Chondrocyte (in vitro differentiated cells): Measurements from ENCODE around the gene DNAAF8. TPM values are rescaled to one million over a fixed set of nuclear protein-coding genes. Genes with fewer than 3 reads are reported as not detected.

Source experiments
- DNase-seq: peaks from one replicate; pipeline ENCODE4 v3.0.0; 2021; ENCODE audit warnings: mixed read lengths, low spot score
- H3K27ac Mint-ChIP-seq: one replicate; pipeline ENCODE4 v1.8.0; 2021; ENCODE audit warnings: mild to moderate bottlenecking, moderate library complexity, mixed read lengths; ENCODE audit not compliant: unreplicated experiment
- H3K27me3 Mint-ChIP-seq: 2 replicates; pipeline ENCODE4 v1.8.0; 2021; ENCODE audit warnings: low read depth, mixed read lengths
- H3K36me3 Mint-ChIP-seq: 2 replicates; pipeline ENCODE4 v1.8.0; 2021; ENCODE audit warnings: low read depth, mixed read lengths
- H3K4me1 Mint-ChIP-seq: 2 replicates; pipeline ENCODE4 v1.8.0; 2021; ENCODE audit warnings: low read depth, mild to moderate bottlenecking, mixed read lengths
- H3K4me3 Mint-ChIP-seq: one replicate; pipeline ENCODE4 v1.8.0; 2021; ENCODE audit warnings: mild to moderate bottlenecking, moderate library complexity, mixed read lengths; ENCODE audit not compliant: unreplicated experiment
- H3K9me3 Mint-ChIP-seq: 2 replicates; pipeline ENCODE4 v1.8.0; 2021; ENCODE audit warnings: low read depth, mixed read lengths
- total RNA-seq: library from RNA; stranded (reverse); gene quantifications from 3 replicates; pipeline ENCODE4 v1.2.1, GENCODE V29; 2021
- TF ChIP-seq, protein P1 (sequence below): fragments of 200-600 bp; sonication (generic); IDR thresholded peaks from 2 replicates; pipeline ENCODE4 v1.5.0; 2021; ENCODE audit warnings: antibody characterized with exemption, mild to moderate bottlenecking, moderate library complexity

DNAAF8 gene
- total RNA-seq, 1 donor from 2014 or later: 2.2 TPM

DNA sequence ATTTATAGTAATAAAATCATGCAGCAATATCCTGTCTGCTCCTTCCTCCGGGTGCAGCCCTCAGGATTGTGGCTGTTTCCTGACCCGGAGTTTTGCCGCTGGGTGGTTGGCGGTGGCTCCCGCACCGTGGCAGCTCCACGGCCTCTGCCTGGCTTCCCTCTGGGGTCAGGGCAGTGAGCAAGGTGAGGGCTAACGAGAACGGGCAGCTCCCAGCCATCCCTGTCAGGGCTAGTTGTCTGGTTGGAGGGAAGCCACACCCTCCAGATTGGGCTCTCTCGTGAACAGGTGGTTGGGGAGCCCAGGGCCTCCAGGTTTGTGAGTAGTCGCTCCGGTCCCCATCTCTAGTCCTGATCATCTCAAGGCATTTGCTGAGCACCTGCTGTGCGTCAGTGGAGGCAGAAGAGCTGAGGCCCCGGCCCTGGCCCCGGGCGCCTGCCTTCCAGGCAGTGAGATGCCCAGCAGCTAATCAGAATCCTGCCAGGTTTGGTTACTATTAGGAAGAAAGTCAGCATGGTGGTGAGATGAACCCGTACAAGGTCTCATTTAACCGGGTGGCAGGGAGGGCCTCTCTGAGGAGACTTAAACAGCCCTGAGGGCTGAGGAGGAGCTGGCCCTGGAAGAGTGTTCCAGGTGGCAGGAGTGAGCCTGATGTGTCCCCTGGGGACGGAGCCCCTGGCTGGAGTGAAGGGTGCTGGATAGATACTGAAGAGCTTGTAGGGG, 43.2 kb upstream of the DNAAF8 start:
- no peak overlapping the region for H3K4me3 Mint-ChIP-seq
- no peaks in the 10 kb centered on the region for H3K27me3 Mint-ChIP-seq
- peaks cover 23% of the 10 kb centered on the region for H3K4me1 Mint-ChIP-seq
- DNase-seq: peak; percentile 75
- H3K27ac Mint-ChIP-seq: peak overlapping the region; percentile 17
- TF ChIP-seq, protein P1, sequence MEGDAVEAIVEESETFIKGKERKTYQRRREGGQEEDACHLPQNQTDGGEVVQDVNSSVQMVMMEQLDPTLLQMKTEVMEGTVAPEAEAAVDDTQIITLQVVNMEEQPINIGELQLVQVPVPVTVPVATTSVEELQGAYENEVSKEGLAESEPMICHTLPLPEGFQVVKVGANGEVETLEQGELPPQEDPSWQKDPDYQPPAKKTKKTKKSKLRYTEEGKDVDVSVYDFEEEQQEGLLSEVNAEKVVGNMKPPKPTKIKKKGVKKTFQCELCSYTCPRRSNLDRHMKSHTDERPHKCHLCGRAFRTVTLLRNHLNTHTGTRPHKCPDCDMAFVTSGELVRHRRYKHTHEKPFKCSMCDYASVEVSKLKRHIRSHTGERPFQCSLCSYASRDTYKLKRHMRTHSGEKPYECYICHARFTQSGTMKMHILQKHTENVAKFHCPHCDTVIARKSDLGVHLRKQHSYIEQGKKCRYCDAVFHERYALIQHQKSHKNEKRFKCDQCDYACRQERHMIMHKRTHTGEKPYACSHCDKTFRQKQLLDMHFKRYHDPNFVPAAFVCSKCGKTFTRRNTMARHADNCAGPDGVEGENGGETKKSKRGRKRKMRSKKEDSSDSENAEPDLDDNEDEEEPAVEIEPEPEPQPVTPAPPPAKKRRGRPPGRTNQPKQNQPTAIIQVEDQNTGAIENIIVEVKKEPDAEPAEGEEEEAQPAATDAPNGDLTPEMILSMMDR: no peak
- H3K9me3 Mint-ChIP-seq: no peaks in the 10 kb centered on the region
- H3K36me3 Mint-ChIP-seq: peaks cover 2% of the 10 kb centered on the region

DNA sequence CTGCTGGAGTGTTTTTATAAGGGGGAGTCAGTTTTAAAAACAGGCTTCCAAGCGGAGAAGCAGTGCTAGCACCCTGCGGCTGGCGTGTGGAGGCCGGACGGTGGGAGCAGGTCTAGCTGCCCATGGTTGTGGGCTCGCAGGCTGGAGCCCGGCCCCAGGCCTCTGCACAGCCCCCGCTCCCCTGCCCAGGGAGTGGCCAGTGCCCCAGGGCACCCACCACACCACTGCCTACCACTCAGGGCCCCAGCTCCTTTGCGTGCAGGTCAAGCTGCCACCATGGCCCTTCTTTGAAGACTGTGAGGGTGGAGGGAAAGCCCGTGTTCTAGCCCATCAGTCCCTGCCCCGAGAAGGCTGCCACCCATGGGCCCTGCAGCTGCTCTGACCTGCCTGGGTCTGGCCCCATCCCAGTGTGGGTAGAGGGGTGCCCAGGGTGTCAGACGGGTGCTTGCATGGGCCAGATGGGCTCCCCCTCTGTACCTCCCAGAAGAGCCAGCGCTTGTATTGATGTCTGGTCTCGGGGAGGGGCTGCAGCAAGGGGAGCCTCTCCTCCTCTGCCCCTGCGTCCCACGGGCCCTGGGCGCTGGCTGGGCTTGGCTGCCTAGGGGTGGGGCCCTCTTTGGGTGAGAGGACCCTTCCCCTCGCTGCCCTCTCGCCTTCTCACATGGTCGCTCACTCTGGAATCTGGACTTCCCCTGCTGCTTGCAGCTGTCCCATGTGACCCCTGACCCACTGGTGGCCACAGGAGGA, 42.5 kb upstream of the DNAAF8 start:
- no peak overlapping the region for H3K4me3 Mint-ChIP-seq
- H3K4me1 Mint-ChIP-seq: peaks cover 23% of the 10 kb centered on the region
- DNase-seq: no peak
- TF ChIP-seq, protein P1: no peak
- no peaks in the 10 kb centered on the region for H3K9me3 Mint-ChIP-seq
- peaks cover 2% of the 10 kb centered on the region for H3K36me3 Mint-ChIP-seq
- no peaks in the 10 kb centered on the region for H3K27me3 Mint-ChIP-seq
- peak overlapping the region; percentile 45 for H3K27ac Mint-ChIP-seq

DNA sequence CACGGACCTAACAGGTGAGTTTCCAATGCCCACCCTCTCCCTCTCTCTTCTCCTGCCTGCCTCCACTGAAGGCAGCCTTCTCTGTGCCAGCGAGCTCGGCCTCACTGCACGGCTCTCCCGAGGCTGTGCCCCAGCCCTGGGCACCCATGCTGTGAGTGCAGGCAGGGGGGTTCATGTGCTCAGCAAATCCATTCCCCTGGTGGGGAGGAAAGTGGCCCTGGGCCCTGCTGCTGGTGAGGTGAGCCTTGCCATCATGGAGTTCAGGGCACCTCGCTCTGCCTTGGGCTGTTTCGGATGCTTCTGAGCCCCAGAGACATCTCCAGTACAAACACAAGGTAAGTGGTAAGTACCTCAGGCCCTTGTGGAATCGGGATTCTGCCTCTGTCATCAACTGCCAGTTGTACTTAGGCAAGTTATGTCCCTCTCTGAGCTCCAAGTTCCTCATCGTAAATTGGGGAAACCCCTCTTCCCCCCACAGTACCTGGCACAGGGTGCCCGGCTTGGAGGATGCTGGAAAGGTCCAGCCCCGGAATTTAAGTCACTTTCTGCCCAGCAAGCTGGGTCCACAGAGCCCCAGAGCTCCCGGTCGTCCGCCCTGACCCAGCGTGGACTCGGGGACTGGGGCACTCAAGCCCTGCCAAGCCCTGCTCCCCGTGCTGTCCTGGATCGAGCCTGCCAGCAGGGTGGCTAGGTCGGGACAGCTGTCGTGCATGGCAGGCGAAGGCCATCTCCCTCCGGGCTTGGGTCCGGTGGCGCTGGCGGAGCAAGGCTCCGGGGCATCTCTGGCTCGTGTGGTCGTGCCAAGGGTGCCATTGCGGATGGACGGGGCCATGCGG, 41.7 kb upstream of the DNAAF8 start:
- peaks cover 2% of the 10 kb centered on the region for H3K36me3 Mint-ChIP-seq

DNA sequence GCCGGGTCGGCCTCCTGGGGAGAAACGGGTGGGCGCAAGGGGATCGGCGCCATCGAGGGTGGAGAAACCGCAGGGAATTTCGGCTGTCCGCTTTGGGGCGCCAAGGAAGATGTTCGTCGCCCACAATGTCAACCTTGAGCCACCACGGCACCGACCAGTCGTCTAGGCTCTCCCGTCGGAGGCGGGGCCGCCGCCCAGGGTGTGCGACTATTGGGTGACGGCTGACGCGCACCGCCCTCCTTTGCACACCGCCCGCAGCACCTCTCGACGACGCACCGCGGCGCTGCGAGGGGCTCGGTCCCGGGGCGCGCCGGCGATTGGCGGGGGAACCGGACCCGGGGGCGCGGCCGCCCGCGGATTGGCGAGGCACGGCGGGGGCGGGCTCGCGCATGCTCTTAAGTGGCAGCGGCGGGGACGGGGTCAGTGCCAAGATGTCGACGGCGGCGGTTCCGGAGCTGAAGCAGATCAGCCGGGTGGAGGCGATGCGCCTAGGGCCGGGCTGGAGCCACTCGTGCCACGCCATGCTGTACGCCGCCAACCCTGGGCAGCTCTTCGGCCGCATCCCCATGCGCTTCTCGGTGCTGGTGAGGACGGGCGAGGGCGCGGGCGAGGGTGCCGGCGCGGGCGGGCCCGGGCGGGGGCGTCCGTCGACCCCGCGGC, 40.9 kb upstream of the DNAAF8 start, which contains the start of gene NUDT16L1:
Gene NUDT16L1, plus strand, starts transcription at position 267 of the 660 bp plus-strand sequence. Its CDS starts 165 bp downstream, at position 432.
- H3K27me3 Mint-ChIP-seq: no peaks in the 10 kb centered on the region
- TF ChIP-seq, protein P1: peak; percentile 65
- DNase-seq: peak; percentile 98
- H3K4me3 Mint-ChIP-seq: peak within 1 kb of the TSS; percentile 74
- peaks cover 23% of the 10 kb centered on the region for H3K4me1 Mint-ChIP-seq
- peak within 1 kb of the TSS; percentile 86 for H3K27ac Mint-ChIP-seq
- peaks cover 2% of the 10 kb centered on the region for H3K36me3 Mint-ChIP-seq
- H3K9me3 Mint-ChIP-seq: no peaks in the 10 kb centered on the region

More for the DNA sequence above, 41.7 kb upstream of the DNAAF8 start:
- Mint-ChIP-seq H3K9me3 (no peaks in the 10 kb centered on the region), H3K27me3 (no peaks in the 10 kb centered on the region), H3K4me1 (peaks cover 23% of the 10 kb centered on the region), H3K4me3 (peak overlapping the region; percentile 74), H3K27ac (peak overlapping the region; percentile 81)
- DNase-seq: no peak
- TF ChIP-seq, protein P1: no peak
